ENCODE measurements around the gene AUTS2. TPM values are rescaled to one million over a fixed set of nuclear protein-coding genes. Genes with fewer than 3 reads are reported as not detected.

Gene AUTS2
- polyA plus RNA-seq, 3 donors = 0.08 to 0.35 TPM; not detected in 1

DNA sequence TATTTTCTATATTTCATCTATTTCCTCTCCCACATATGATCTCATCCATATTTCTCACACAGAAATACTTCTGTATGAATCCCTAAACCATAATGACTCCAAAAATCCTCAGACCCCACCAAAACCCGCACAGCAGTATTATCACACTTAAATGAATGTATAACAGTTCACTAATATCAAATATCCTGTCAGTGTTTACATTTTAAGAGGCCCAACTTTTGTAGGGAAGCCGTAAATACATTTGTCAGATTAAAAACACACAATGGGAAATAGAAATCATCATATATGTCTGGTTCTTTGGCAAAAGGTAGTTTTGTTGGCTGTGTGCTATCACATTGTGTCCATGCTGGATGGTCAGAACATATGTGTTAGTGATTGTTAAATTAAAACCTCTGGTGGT, 4.2 kb downstream of the AUTS2 start:
- Mint-ChIP-seq H3K27ac (no peak overlapping the region), H3K36me3 (peaks cover 0 to 2% of the 10 kb centered on the region in 2 donors), H3K9me3 (peaks cover 0 to 12% (median 2%) of the 10 kb centered on the region in 7 donors), H3K4me1 (peaks cover 17% of the 10 kb centered on the region), H3K4me3 (no peak overlapping the region), H3K27me3 (ENCODE audit: low read depth in 3 of 3) (peaks cover 22 to 35% (median 24%) of the 10 kb centered on the region in 3 donors)
- Histone ChIP-seq H2AFZ (ENCODE audit: insufficient read depth, low read depth, low read length, poor library complexity, severe bottlenecking) (no peak overlapping the region), H3K27ac (ENCODE audit: low read depth in 1 of 2, low read length in 2 of 2) (no peak overlapping the region), H3K36me3 (replicated peaks in 1 of 2; ENCODE audit: control insufficient read depth in 1 of 2, insufficient read depth in 2 of 2, low read length in 2 of 2) (no peaks in the 10 kb centered on the region), H3K4me1 (ENCODE audit: control insufficient read depth in 1 of 2, insufficient read depth in 2 of 2, low read length in 2 of 2) (peaks cover 12 to 19% of the 10 kb centered on the region in 2 donors), H4K20me1 (ENCODE audit: insufficient read depth, low read length) (no peaks in the 10 kb centered on the region), H3K27me3 (ENCODE audit: control insufficient read depth in 2 of 2, insufficient read depth in 2 of 2, low read length in 2 of 2) (peaks cover 10 to 26% of the 10 kb centered on the region in 2 donors), H3K9me3 (replicated peaks in 1 of 2; ENCODE audit: control insufficient read depth in 1 of 2, insufficient read depth in 1 of 2, low read length in 2 of 2) (no peaks in the 10 kb centered on the region), H3K79me2 (ENCODE audit: insufficient read depth, low read length) (no peaks in the 10 kb centered on the region), H3K4me3 (replicated peaks in 1 of 3; ENCODE audit: low read depth in 2 of 3, low read length in 3 of 3) (no peak overlapping the region), H3K4me2 (replicated peaks; ENCODE audit: extremely low read depth, low read length, poor library complexity, severe bottlenecking) (no peak overlapping the region), H3K9ac (ENCODE audit: insufficient read depth, low read length, poor library complexity, severe bottlenecking) (no peak overlapping the region)
- intact Hi-C loops (cut with micrococcal nuclease) = no loop called here
- DNase-seq = no peak
- TF ChIP-seq, protein P1, sequence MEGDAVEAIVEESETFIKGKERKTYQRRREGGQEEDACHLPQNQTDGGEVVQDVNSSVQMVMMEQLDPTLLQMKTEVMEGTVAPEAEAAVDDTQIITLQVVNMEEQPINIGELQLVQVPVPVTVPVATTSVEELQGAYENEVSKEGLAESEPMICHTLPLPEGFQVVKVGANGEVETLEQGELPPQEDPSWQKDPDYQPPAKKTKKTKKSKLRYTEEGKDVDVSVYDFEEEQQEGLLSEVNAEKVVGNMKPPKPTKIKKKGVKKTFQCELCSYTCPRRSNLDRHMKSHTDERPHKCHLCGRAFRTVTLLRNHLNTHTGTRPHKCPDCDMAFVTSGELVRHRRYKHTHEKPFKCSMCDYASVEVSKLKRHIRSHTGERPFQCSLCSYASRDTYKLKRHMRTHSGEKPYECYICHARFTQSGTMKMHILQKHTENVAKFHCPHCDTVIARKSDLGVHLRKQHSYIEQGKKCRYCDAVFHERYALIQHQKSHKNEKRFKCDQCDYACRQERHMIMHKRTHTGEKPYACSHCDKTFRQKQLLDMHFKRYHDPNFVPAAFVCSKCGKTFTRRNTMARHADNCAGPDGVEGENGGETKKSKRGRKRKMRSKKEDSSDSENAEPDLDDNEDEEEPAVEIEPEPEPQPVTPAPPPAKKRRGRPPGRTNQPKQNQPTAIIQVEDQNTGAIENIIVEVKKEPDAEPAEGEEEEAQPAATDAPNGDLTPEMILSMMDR (IDR thresholded peaks at IDR 0.05) = no peak
- WGBS (ENCODE audit: insufficient coverage) = no CpG with 5 or more reads among the region's 2 CpGs

DNA sequence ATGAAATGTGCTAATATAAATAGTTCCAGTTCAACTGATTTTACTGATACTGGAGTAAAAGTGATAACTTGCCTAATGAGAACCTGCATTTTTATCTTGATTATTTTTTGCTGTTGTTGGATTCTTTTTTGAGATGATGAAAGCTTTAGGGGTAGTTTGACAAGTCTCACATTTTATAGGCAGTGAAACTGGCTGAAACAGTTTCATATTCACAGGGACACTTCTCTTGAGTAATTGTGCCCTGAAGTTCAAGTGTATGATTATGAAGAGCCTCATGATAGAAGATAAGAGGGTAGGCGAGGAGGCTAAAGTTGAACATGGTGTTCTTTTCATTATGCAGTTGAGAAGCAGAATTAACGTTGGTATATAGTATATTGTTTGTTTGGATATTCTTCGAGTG, 5.1 kb downstream of the AUTS2 start:
- intact Hi-C loops (cut with micrococcal nuclease) = no loop called here
- Histone ChIP-seq H3K27ac (ENCODE audit: low read depth in 1 of 2, low read length in 2 of 2) (no peak overlapping the region), H3K4me2 (replicated peaks; ENCODE audit: extremely low read depth, low read length, poor library complexity, severe bottlenecking) (no peak overlapping the region), H4K20me1 (ENCODE audit: insufficient read depth, low read length) (no peaks in the 10 kb centered on the region), H3K4me1 (ENCODE audit: control insufficient read depth in 1 of 2, insufficient read depth in 2 of 2, low read length in 2 of 2) (peaks cover 9 to 16% of the 10 kb centered on the region in 2 donors), H3K4me3 (replicated peaks in 1 of 3; ENCODE audit: low read depth in 2 of 3, low read length in 3 of 3) (no peak overlapping the region), H2AFZ (ENCODE audit: insufficient read depth, low read depth, low read length, poor library complexity, severe bottlenecking) (no peak overlapping the region), H3K79me2 (ENCODE audit: insufficient read depth, low read length) (no peaks in the 10 kb centered on the region), H3K9ac (ENCODE audit: insufficient read depth, low read length, poor library complexity, severe bottlenecking) (no peak overlapping the region), H3K9me3 (replicated peaks in 1 of 2; ENCODE audit: control insufficient read depth in 1 of 2, insufficient read depth in 1 of 2, low read length in 2 of 2) (no peaks in the 10 kb centered on the region), H3K36me3 (replicated peaks in 1 of 2; ENCODE audit: control insufficient read depth in 1 of 2, insufficient read depth in 2 of 2, low read length in 2 of 2) (no peaks in the 10 kb centered on the region), H3K27me3 (ENCODE audit: control insufficient read depth in 2 of 2, insufficient read depth in 2 of 2, low read length in 2 of 2) (peaks cover 8 to 24% of the 10 kb centered on the region in 2 donors)
- DNase-seq = no peak
- peaks cover 0 to 12% (median 2%) of the 10 kb centered on the region in 7 donors for H3K9me3 Mint-ChIP-seq
- TF ChIP-seq, protein P1 (IDR thresholded peaks at IDR 0.05) = no peak
- peaks cover 20 to 30% (median 22%) of the 10 kb centered on the region in 3 donors for H3K27me3 Mint-ChIP-seq (ENCODE audit: low read depth in 3 of 3)
- peaks cover 0 to 2% of the 10 kb centered on the region in 2 donors for H3K36me3 Mint-ChIP-seq
- H3K4me3 Mint-ChIP-seq = no peak overlapping the region
- WGBS (ENCODE audit: insufficient coverage) = 83% methylated on average over 1 of the region's 3 CpGs
- peaks cover 17% of the 10 kb centered on the region for H3K4me1 Mint-ChIP-seq
- H3K27ac Mint-ChIP-seq = no peak overlapping the region

Data from CD14-positive monocyte (primary cell).